Gastroesophageal sphincter (tissue), 3 donors: ENCODE results near the gene TSPAN5.

ENCODE experiments used
- EP300 ChIP-seq: sonication (generic); formaldehyde crosslinking; IDR thresholded peaks from one replicate; pipeline ENCODE4 v1.6.1; 2017; ENCODE audit warnings: antibody characterized with exemption, mild to moderate bottlenecking
- POLR2A ChIP-seq, 2 donors: fragments of 450-650 bp; IDR thresholded peaks; one replicate each; pipeline ENCODE4 v1.6.1; 2017; ENCODE audit warnings: antibody characterized with exemption in 2 of 2, mild to moderate bottlenecking in 2 of 2, moderate library complexity in 1 of 2
- POLR2AphosphoS5 ChIP-seq: sonication (generic); formaldehyde crosslinking; IDR thresholded peaks from one replicate; pipeline ENCODE4 v1.6.1; 2017; ENCODE audit warnings: antibody characterized with exemption
- TF ChIP-seq, protein P1 (sequence below), 4 experiments: fragments of 200-600 bp in 2 of 4; fragments of 450-650 bp in 2 of 4; sonication (generic) in 1 of 4; IDR thresholded peaks; one replicate each; pipeline ENCODE4 v1.5.1; 2017 to 2019; ENCODE audit warnings: antibody characterized with exemption in 4 of 4, mild to moderate bottlenecking in 2 of 4, moderate library complexity in 2 of 4

DNA sequence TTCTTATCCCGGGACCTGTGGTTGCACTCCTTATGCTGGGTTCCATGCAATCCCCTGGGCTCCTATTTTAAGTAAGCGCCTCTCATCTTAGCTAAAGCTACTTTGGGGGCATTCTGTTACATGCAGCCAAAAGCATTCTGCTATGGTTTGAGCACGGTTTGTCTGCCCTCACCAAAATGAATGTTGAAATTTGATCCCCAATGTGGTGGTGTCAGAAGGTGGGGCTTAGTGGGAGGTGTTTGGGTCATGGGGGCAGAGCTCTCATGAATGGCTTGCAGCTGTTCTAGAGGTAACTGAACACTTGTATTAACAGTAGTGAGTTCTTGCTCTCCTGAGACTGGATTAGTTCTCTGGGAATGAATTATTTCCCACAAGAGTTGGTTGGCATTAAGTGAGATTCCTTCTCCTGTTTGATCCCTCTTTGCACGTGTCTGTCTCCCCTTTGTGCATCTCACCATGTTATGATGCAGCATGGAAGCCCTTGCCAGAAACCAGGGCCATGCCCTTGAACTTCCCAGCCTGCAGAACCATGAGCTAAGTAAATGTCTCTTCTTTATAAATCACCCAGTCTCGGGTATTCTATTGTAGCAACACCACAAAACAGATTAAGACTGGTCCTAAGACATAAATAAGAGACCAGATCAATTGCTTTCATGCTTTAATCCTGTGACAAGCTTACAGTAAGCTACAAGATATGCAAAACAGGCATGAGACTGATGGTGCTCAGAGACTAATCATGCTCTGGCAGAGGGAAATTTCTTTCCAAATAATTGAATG, 141.8 kb downstream of the TSPAN5 start:
- TF ChIP-seq, protein P1, sequence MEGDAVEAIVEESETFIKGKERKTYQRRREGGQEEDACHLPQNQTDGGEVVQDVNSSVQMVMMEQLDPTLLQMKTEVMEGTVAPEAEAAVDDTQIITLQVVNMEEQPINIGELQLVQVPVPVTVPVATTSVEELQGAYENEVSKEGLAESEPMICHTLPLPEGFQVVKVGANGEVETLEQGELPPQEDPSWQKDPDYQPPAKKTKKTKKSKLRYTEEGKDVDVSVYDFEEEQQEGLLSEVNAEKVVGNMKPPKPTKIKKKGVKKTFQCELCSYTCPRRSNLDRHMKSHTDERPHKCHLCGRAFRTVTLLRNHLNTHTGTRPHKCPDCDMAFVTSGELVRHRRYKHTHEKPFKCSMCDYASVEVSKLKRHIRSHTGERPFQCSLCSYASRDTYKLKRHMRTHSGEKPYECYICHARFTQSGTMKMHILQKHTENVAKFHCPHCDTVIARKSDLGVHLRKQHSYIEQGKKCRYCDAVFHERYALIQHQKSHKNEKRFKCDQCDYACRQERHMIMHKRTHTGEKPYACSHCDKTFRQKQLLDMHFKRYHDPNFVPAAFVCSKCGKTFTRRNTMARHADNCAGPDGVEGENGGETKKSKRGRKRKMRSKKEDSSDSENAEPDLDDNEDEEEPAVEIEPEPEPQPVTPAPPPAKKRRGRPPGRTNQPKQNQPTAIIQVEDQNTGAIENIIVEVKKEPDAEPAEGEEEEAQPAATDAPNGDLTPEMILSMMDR (IDR thresholded peaks at IDR 0.05), result no peak
- TF ChIP-seq POLR2A (IDR thresholded peaks at IDR 0.05), result no peak
- TF ChIP-seq EP300, result no peak
- TF ChIP-seq POLR2AphosphoS5, result no peak
